Ureter (tissue), 1 donor: ENCODE measurements around the gene CYB561A3. TPM values are rescaled to one million over a fixed set of nuclear protein-coding genes. Genes with fewer than 3 reads are reported as not detected.
"Not testable (repeated sequence)": the region's sequence is repeated elsewhere in the genome, so short reads cannot be mapped to it uniquely, and the experiment has no call there.

Experiments
- DNase-seq: peaks from one replicate; pipeline ENCODE4 v3.0.0-alpha.2; 2020; ENCODE audit warnings: low spot score
- total RNA-seq: library from RNA; stranded (reverse); gene quantifications from one replicate; pipeline ENCODE4 v1.2.4, GENCODE V29; 2023
- donor health status: DM: yes; HTN: yes; CAD: no.

Gene CYB561A3, protein sequence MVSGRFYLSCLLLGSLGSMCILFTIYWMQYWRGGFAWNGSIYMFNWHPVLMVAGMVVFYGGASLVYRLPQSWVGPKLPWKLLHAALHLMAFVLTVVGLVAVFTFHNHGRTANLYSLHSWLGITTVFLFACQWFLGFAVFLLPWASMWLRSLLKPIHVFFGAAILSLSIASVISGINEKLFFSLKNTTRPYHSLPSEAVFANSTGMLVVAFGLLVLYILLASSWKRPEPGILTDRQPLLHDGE
- 48.4 TPM for total RNA-seq

DNA sequence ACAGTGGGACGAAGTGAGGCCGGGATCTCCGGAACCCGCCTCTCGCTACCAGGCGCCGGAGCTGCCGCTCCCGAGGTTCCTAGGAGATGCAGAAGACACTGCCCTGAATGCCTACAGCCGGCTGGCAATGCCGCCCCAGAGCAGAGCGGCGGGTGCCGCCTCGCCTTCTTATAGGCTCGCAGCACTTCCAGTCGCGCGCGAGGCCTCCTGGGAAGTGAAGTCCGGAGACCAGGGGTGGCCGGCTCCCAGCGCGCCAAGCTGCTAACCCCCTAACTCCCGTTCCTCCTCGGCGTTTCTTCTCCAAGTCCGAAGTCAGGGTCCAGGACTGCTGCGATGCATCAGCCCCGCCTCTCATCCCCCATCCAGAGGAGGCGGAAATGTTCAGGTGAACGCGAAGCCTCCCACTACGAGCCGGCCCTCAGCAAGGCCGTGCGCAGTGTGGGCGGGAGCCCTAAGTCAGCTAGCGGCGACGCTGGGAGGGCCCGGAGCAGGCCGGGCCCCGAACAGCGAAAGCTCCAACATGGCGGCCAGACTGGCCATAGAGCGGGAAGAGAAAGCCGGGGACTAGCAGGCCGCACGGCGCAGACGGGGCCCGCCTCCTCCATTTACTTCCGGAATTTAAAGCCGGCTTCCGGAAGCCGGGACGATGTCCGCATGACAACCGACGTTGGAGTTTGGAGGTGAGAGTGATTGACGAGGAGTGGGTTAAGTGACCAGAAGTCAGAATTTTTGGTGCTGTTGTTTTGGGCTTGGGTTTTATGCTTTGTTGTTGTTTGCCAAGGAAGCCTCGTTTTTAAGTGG, at the start of gene CYB561A3, which contains the start of gene TMEM138:
CYB561A3 (minus strand) TSS at position 142 of the 801 bp plus-strand sequence. CDS start 5,169 bp downstream, outside the sequence.
TMEM138 (plus strand) TSS at position 634 of the 801 bp plus-strand sequence. CDS start 2,017 bp downstream, outside the sequence.
- peak; percentile 94 for DNase-seq

- DNase-seq: no peak
These were observed 45.5 kb upstream of the CYB561A3 start for GRCh38 chr11:61406991-61407728.

DNA sequence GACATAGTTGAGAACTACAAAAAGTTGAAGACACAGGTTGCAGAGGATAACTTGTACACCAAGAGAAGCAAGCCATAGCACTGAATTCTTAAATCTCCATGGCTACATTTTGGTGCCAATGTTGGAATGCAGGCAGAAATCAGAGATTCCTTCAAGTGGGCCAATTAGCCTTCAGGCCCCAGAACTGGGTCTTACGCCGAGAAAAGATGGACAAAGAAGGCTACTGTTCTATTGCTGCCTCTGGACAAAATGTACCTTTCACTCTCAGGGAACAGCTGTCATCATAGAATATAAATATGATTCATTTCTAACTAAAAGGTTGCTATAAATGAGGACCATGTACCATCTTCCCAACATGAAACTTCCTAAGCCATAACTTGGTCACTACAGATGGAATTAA, 44.4 kb upstream of the CYB561A3 start:
- no peak for DNase-seq

DNA sequence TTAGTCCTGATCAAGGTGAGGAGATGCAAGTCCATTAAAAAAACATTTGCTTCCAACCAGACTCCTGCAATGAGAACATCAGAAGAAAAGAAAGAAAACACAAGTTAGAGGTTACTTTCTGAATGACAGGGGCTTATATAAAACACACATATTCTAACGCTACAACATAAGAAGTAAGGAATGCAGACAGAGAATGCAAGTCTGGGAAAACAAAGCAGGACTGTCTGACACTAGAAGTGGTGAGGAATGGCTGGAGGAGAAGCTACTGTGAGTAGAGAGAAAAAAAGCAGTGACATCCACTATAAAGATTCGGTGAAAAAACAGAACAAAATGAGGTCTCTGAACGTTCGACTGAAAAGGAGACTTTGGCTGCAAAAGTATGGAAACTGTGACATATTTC, 43.0 kb upstream of the CYB561A3 start:
- no peak for DNase-seq

DNA sequence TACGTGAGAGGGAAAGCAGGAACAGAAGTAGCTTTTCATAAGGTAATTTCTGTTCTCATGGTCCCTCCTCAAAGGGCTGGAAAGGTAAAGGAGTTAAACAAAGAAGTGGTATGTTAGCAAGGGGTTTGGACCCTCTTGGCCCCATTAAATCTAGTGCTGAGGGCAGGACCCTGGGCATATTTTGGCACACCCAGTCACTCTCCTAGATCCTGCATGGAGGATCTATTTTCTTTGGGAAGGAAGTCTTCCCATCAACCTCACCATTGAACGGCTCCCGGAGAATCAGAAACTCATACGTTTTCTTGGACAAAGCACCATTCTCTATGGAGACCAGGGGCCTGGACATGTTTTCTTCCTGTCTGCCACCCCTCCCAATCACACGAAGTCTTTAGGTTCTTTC, 42.4 kb upstream of the CYB561A3 start:
- DNase-seq: no peak

DNA sequence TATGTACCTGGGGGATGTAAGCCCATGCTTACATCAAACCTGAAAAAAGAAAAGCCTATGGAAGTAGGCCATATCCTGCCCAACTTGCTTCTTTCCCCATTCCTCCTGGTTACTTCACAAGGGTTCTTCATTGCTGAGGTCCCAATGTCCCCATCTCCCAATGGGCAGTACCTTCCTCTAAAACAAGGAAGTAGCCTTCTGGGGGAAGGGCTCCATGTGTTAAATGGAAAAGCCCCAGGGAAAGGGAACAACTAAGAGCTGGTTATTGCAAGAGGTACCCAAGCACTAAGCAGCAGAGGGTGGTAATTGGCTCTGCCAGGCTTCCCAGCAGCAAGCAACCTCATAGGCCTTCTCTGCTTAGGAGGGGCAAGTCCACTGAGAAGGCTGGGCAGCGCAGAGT, 42.0 kb upstream of the CYB561A3 start:
- DNase-seq: no peak

DNA sequence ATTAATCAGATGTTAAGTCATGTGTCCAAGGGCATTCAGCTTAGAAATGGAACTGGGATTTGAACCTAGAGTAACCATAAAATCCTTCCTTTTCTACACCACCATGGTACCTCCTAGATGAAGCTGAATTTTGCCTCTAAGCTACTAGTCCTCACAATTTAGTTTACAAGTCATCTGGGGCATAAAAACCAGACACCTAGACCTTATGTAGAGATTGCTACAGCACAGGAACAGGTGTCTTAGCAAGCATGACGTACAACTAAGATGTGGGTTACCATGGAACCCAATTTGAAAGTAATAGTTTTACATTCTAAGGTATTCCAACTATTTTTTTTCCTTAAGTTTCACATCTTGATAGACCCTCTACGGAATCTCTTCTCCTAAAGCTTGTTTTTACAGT, 39.9 kb upstream of the CYB561A3 start:
- no peak for DNase-seq

- DNase-seq: no peak
These were observed 39.5 kb upstream of the CYB561A3 start for GRCh38 chr11:61401173-61401572.

DNA sequence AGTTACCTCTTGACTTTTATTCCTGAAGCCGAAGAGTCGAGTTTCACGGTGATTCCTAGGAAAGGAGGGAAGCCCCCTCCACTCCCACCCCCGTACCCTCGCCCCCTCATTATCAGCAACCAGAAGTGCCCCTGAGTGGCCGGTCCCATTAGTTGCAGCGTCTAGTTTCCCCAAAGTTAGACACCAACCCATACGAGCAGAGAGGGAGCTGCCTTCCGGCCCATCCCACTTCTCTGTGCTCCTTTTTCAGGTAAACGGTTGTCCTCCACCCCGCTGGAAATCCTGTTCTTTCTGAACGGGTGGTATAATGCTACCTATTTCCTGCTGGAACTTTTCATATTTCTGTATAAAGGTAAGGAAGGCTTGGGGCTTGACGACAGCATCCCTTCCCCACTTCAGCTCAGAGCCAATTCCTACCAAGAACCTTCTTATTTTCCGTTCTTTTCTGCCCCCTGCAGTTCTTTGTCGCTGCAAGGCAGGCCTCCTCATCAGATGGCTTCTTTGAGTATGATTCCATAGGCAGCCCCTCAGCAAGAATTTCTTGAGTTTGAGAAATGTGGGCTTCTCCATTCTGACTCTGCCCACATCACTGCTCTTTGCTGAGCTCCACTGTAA, 31.4 kb upstream of the CYB561A3 start:
- no peak for DNase-seq

- no peak for DNase-seq
These were observed 28.5 kb upstream of the CYB561A3 start for GRCh38 chr11:61390161-61390560.

DNA sequence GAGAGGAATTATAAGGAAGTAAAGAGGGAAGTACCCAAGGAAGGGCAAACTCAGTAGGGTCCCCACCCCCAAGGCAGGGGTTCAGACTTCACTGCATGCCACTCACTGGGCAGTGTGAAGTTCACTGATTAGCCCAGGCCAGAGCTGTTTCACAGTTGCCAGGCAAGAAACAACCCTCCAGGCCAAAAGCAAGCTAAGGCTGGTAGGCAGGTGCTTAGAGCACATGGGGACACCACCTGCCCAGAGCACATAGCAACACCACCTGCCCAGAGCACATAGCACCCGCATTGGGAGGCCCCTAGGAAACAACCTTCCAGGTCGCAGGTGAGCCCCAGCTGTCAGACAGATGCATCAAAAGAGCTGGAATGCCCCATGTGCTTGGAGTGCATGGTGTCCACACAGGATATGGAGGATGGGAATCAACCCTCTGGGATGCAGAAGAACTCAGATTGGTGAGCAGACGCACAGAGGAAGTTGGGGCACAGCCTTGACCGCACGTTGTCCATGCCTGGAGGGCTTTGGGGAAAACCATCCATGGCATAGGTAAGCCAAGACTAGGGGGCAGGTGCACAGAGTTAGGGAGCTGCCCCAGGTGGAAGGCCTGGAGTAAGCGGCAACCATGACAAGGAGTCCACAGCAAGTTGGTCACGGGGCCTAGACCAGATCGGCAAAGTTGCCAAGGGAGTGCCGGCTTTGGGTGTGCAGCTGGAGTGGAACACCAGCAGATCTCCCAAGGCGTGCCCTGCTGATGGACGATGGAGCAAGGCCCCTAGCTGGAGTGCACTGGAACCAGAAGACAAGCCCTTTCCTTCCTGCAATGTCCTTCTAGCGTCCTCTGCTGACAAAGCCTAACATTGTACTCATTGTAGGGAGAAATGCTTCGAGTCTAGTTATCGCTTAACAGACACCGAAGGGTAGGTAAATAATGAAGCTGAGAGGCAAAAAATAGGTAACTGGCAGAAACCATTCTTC, 22.9 kb upstream of the CYB561A3 start:
- DNase-seq: no peak

DNA sequence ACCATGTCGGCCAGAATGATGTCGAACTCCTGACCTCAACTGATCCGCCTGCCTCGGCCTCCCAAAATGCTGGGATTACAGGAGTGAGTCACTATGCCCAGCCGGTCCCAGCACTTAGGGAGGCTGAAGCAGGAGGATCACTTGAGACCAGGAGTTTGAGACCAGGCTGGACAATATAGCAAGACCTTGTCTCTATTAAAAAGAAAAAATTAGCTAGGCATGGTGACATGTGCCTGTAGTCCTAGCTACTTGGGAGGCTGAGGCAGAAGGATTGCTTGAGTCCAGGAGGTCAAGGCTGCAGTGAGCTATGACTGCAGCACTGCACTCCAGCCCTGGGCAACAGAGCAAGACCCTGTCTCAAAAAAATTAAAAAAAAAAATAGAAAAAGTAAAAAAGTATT, 22.2 kb upstream of the CYB561A3 start:
- not testable (repeated sequence) for DNase-seq

DNA sequence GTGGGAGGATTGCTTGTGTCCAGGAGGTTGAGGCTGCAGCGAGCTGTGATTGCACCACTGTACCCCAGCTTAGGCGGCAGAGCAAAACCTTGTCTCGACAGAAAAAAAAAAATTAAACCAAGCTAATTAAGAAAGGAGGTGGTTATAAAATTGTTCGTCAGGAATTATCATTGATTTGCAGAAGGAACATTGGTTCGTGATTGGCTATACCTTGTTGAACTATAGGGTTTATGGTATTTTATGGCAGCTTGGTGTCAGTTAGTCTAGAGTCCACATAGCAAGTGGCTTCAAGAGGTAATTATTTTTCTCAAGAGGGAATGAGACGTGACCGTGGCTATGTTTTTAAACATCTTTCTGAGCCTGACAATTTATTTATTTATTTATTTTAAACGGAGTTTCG, 19.2 kb upstream of the CYB561A3 start:
- DNase-seq: no peak

- no peak for DNase-seq
These were observed 17.1 kb upstream of the CYB561A3 start for GRCh38 chr11:61378713-61379313.

DNA sequence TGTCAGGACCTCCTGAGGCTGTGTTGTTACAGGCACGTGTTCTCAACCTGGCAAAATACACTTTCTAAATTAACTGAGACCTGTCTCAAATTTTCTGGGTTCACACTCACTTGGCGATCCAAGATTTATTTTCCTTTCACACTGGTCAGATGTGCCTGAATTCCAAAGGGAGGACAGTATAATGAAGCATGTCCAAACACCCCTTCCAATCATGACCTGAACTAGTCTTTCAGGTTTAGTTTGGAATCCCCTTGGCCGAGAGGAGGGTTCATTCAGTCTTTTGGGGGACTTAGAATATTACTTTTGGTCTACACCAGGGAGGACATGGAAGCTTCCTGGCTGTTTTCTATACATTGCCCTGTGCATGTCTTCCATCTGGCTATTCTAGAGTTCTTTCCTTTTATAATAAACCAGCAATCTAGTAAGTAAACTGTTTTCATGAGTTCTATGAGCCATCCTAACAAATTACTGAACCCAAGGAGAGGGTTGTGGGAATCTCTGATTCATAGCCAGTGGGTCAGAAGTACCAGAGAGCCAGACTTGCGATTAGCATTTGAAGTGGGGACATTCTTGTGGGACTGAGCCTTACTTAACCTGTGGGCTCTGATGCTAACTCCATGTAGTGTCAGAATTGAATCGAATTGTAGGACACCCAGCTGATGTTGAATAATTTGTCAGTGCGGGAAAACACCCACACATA, 15.9 kb upstream of the CYB561A3 start:
- no peak for DNase-seq

GRCh38 chr11:61375761-61376108, 14.1 kb upstream of the CYB561A3 start:
- no peak for DNase-seq

GRCh38 chr11:61372659-61373420, 11.2 kb upstream of the CYB561A3 start:
- DNase-seq: no peak

GRCh38 chr11:61370349-61371005, 8.8 kb upstream of the CYB561A3 start:
- no peak for DNase-seq
